Measurements from ENCODE around the gene ZDHHC20.

ZDHHC20 gene

GRCh38 chr13:21359855-21360254, 99.2 kb downstream of the ZDHHC20 start:
- no peak for DNase-seq (ENCODE audit: low read depth)
- no peak for TF ChIP-seq CTCF (IDR thresholded peaks at IDR 0.05; ENCODE audit: control insufficient read depth, extremely low read depth, insufficient read depth)
- H3K4me3 ChIP-seq (ENCODE audit: low read depth, low read length) = no peak overlapping the region

GRCh38 chr13:21355304-21355703, 103.8 kb downstream of the ZDHHC20 start:
- no peak for TF ChIP-seq CTCF (IDR thresholded peaks at IDR 0.05; ENCODE audit: control insufficient read depth, extremely low read depth, insufficient read depth)
- no peak for DNase-seq (ENCODE audit: low read depth)
- H3K4me3 ChIP-seq (ENCODE audit: low read depth, low read length) = no peak overlapping the region

- no peak overlapping the region for H3K4me3 ChIP-seq (ENCODE audit: low read depth, low read length)
- TF ChIP-seq CTCF (IDR thresholded peaks at IDR 0.05; ENCODE audit: control insufficient read depth, extremely low read depth, insufficient read depth) = no peak
- DNase-seq (ENCODE audit: low read depth) = no peak
These were observed 104.4 kb downstream of the ZDHHC20 start for GRCh38 chr13:21354721-21355120.

- no peak for TF ChIP-seq CTCF (IDR thresholded peaks at IDR 0.05; ENCODE audit: control insufficient read depth, extremely low read depth, insufficient read depth)
- DNase-seq (ENCODE audit: low read depth) = no peak
- no peak overlapping the region for H3K4me3 ChIP-seq (ENCODE audit: low read depth, low read length)
These were observed 110.5 kb downstream of the ZDHHC20 start for GRCh38 chr13:21348488-21349120.

GRCh38 chr13:21347753-21348318, 111.3 kb downstream of the ZDHHC20 start:
- DNase-seq (ENCODE audit: low read depth) = no peak
- no peak for TF ChIP-seq CTCF (IDR thresholded peaks at IDR 0.05; ENCODE audit: control insufficient read depth, extremely low read depth, insufficient read depth)
- H3K4me3 ChIP-seq (ENCODE audit: low read depth, low read length) = no peak overlapping the region

GRCh38 chr13:21344662-21345176, 114.4 kb downstream of the ZDHHC20 start:
- no peak for TF ChIP-seq CTCF (IDR thresholded peaks at IDR 0.05; ENCODE audit: control insufficient read depth, extremely low read depth, insufficient read depth)
- no peak for DNase-seq (ENCODE audit: low read depth)
- H3K4me3 ChIP-seq (ENCODE audit: low read depth, low read length) = no peak overlapping the region

GRCh38 chr13:21343659-21344058, 115.4 kb downstream of the ZDHHC20 start:
- TF ChIP-seq CTCF (IDR thresholded peaks at IDR 0.05; ENCODE audit: control insufficient read depth, extremely low read depth, insufficient read depth) = no peak
- DNase-seq (ENCODE audit: low read depth) = no peak
- H3K4me3 ChIP-seq (ENCODE audit: low read depth, low read length) = no peak overlapping the region

Data from LNCaP clone FGC (cell line).